GM12891 (cell line): ENCODE data around the gene ZNF835.

Experiments
- PAX5 ChIP-seq: IDR thresholded peaks from 2 replicates; pipeline ENCODE4 v1.6.1; 2011; ENCODE audit warnings: low read length, moderate library complexity, mild to moderate bottlenecking; ENCODE audit not compliant: insufficient read depth, severe bottlenecking
- POLR2A ChIP-seq: IDR thresholded peaks from 2 replicates; pipeline ENCODE4 v1.6.1; 2011; ENCODE audit warnings: low read depth, low read length, control low read depth
- POLR2AphosphoS5 ChIP-seq: IDR thresholded peaks from 2 replicates; pipeline ENCODE4 v1.6.1; 2011; ENCODE audit warnings: low read depth, low read length, control low read depth
- POU2F2 ChIP-seq: IDR thresholded peaks from 2 replicates; pipeline ENCODE4 v1.6.1; 2011; ENCODE audit warnings: low read depth, mild to moderate bottlenecking, control low read depth, low read length, moderate library complexity
- SPI1 ChIP-seq: IDR thresholded peaks from 2 replicates; pipeline ENCODE4 v1.6.1; 2011; ENCODE audit warnings: low read depth, low read length, control low read depth
- TAF1 ChIP-seq: IDR thresholded peaks from 2 replicates; pipeline ENCODE4 v1.6.1; 2011; ENCODE audit warnings: low read depth, low read length, control low read depth

- TF ChIP-seq POLR2A, result no peak
- TF ChIP-seq POLR2AphosphoS5, result no peak
- TF ChIP-seq TAF1, result no peak
- no peak for TF ChIP-seq SPI1
- TF ChIP-seq POU2F2, result no peak
- no peak for TF ChIP-seq PAX5
Observed at GRCh38 chr19:56612737-56613136, 58.8 kb downstream of the ZNF835 start.
